HepG2 (cell line): Measurements from ENCODE around the gene RGS8. TPM values are rescaled to one million over a fixed set of nuclear protein-coding genes. Genes with fewer than 3 reads are reported as not detected.

Source experiments
- ATAC-seq: fragments of 200-7000 bp; cut with Tn5 transposase; 3 replicates; pipeline ENCODE4 v1.9.1; 2020; ENCODE audit warnings: mild to moderate bottlenecking, moderate library complexity
- BruUV-seq: library from RNA; stranded (reverse); fragments of 400-500 nt; replicated peaks from 2 replicates; lab custom pipeline; 2021; lab: Mats Ljungman, UMichigan
- CTCF ChIA-PET: fragments of 300-600 bp; formaldehyde crosslinking; extraction: SDS; loops from one replicate; lab custom pipeline; 2021; ENCODE audit warnings: low total read pairs, inconsistent platforms, low intra/inter-chr PET ratio; lab: Yijun Ruan, JAX
- POLR2A ChIA-PET: fragments of 350-600 bp; sonication (Branson Sonifier 250); formaldehyde crosslinking; loops from one replicate; lab custom pipeline; 2020; ENCODE audit warnings: antibody characterized with exemption, inconsistent platforms; lab: Yijun Ruan, JAX
- DNase-seq: peaks from one replicate; pipeline ENCODE4 v3.0.0-alpha.2; 2015; ENCODE audit warnings: low spot score
- FAIRE-seq: peaks from 3 replicates; lab custom pipeline; 2011; peaks lifted over from hg19 to GRCh38; lab: Jason Lieb, UNC
- H2AFZ ChIP-seq: one replicate; pipeline ENCODE4 v1.6.1; 2011; ENCODE audit warnings: low read length, inconsistent platforms
- H3K27ac ChIP-seq: fragments of 300-600 bp; 3 replicates; pipeline ENCODE4 v1.8.0; 2011; ENCODE audit warnings: mixed run types, mild to moderate bottlenecking, mixed read lengths, low read length, inconsistent platforms; ENCODE audit not compliant: insufficient read depth; ENCODE audit errors: extremely low read length
- H3K27me3 ChIP-seq, 2 experiments: fragments of 200-600 bp in 1 of 2; 2 replicates in 1 of 2; 3 replicates in 1 of 2; pipeline versions ENCODE4 v1.6.0 to v1.8.0; 2011; ENCODE audit warnings: low read length in 2 of 2, mild to moderate bottlenecking in 2 of 2, moderate library complexity in 2 of 2, inconsistent platforms in 1 of 2; ENCODE audit not compliant: insufficient read depth in 2 of 2, control insufficient read depth in 1 of 2
- H3K36me3 ChIP-seq, 2 experiments: fragments of 200-600 bp in 1 of 2; replicated peaks in 1 of 2; 2 replicates in 1 of 2; 3 replicates in 1 of 2; pipeline versions ENCODE4 v1.5.1 to v1.8.0; 2011; ENCODE audit warnings: low read length in 2 of 2, inconsistent platforms in 1 of 2; ENCODE audit not compliant: insufficient read depth in 2 of 2, control insufficient read depth in 1 of 2
- H3K4me1 ChIP-seq: 2 replicates; pipeline ENCODE4 v1.5.1; 2012; ENCODE audit warnings: low read length, inconsistent platforms; ENCODE audit not compliant: insufficient read depth
- H3K4me2 ChIP-seq: 2 replicates; pipeline ENCODE4 v1.6.0; 2011; ENCODE audit warnings: low read depth, low read length, inconsistent platforms
- H3K4me3 ChIP-seq, 3 experiments: fragments of 200-600 bp in 1 of 3; sonication (generic), shearing (Covaris generic) in 1 of 3; replicated peaks in 1 of 3; 2 replicates each; pipeline ENCODE4 v1.5.1; 2011 to 2016; ENCODE audit warnings: low read length in 3 of 3, inconsistent platforms in 2 of 3, low read depth in 2 of 3, mild to moderate bottlenecking in 2 of 3, control low read depth in 1 of 3, mixed read lengths in 1 of 3; ENCODE audit not compliant: insufficient read depth in 1 of 3
- H3K79me2 ChIP-seq: one replicate; pipeline ENCODE4 v1.6.1; 2011; ENCODE audit warnings: low read length, inconsistent platforms; ENCODE audit not compliant: insufficient read depth
- H3K9ac ChIP-seq: 2 replicates; pipeline ENCODE4 v1.6.0; 2011; ENCODE audit warnings: mild to moderate bottlenecking, low read depth, low read length, inconsistent platforms; ENCODE audit not compliant: insufficient read depth
- H3K9me3 ChIP-seq: 2 replicates; pipeline ENCODE4 v1.5.1; 2012; ENCODE audit warnings: mild to moderate bottlenecking, low read length
- H4K20me1 ChIP-seq: 2 replicates; pipeline ENCODE4 v1.6.0; 2011; ENCODE audit warnings: inconsistent platforms, mild to moderate bottlenecking, low read length, moderate library complexity; ENCODE audit not compliant: insufficient read depth
- HDAC1 ChIP-seq: sonication (generic); formaldehyde crosslinking; IDR thresholded peaks from 2 replicates; pipeline ENCODE4 v1.5.1; 2020; ENCODE audit warnings: mild to moderate bottlenecking, missing genetic modification reagents
- HOXD1 ChIP-seq: sonication (generic); formaldehyde crosslinking; IDR thresholded peaks from 2 replicates; pipeline ENCODE4 v1.5.0; 2020; ENCODE audit warnings: missing genetic modification reagents
- MYC ChIP-seq: sonication (generic); formaldehyde crosslinking; IDR thresholded peaks from 2 replicates; pipeline ENCODE4 v1.9.0; 2021; ENCODE audit warnings: missing genetic modification reagents, borderline replicate concordance
- RCOR2 ChIP-seq: IDR thresholded peaks from 2 replicates; pipeline ENCODE4 v1.6.1; 2016; ENCODE audit warnings: missing biosample characterization, missing genetic modification reagents
- XRCC5 ChIP-seq: fragments of 200-400 bp; formaldehyde crosslinking; optimal IDR thresholded peaks from 2 replicates; pipeline ENCODE3; 2017; ENCODE audit warnings: mild to moderate bottlenecking, low read length
- ZNF124 ChIP-seq: sonication (generic); formaldehyde crosslinking; IDR thresholded peaks from 2 replicates; pipeline ENCODE4 v1.4.0; 2020; ENCODE audit warnings: missing genetic modification reagents
- WGBS: methylation state at CpG from one replicate; pipeline ENCODE4 v1.1.6; 2017; ENCODE audit warnings: low lambda C conversion rate; 5-methylcytosine and 5-hydroxymethylcytosine counted together
- in situ Hi-C: cut with HindIII; loops from 2 replicates; pipeline ENCODE4 v1.10.0; 2017; ENCODE audit warnings: low pct_unique_long_range_greater_than_20kb; ENCODE audit not compliant: extremely low pct_ligation_motif_present
- intact Hi-C: fragments of 100-400 bp; cut with micrococcal nuclease; formaldehyde crosslinking; loops from one replicate; pipeline ENCODE4 v1.10.0; 2022; ENCODE audit not compliant: unreplicated experiment
- polyA plus RNA-seq, 8 experiments: library from polyadenylated mRNA; depleted of rRNA in 3 of 8; stranded (reverse) in 7 of 8; unstranded in 1 of 8; fragments of >200 nt; fragmentation: Illumina TruSeq in 4 of 8; extraction: Trizol in 4 of 8; gene quantifications; 2 replicates each; pipeline versions ENCODE4 v1.2.1 to v1.2.3, GENCODE V29; 2011 to 2016; ENCODE audit warnings: low read depth in 4 of 8, missing spikeins in 1 of 8, mixed read lengths in 1 of 8; ENCODE audit not compliant: insufficient read depth in 1 of 8
- total RNA-seq, 5 experiments: library from RNA; depleted of rRNA; stranded (reverse); fragments of >200 nt; fragmentation: Illumina TruSeq; extraction: Trizol; gene quantifications; 2 replicates each; pipeline ENCODE4 v1.2.3, GENCODE V29; 2016; ENCODE audit warnings: low read depth in 1 of 5
- TF ChIP-seq, protein P1 (sequence below): sonication (generic); formaldehyde crosslinking; IDR thresholded peaks from 2 replicates; pipeline ENCODE4 v1.9.0; 2021; ENCODE audit warnings: missing genetic modification reagents, mild to moderate bottlenecking, borderline replicate concordance
- TF ChIP-seq, protein P2 (sequence below): sonication (generic); formaldehyde crosslinking; IDR thresholded peaks from 2 replicates; pipeline ENCODE4 v1.4.0; 2020; ENCODE audit warnings: low read depth, mild to moderate bottlenecking, missing genetic modification reagents
- TF ChIP-seq, protein P3 (sequence below), 2 experiments: sonication (generic) in 1 of 2; formaldehyde crosslinking in 1 of 2; IDR thresholded peaks; 2 replicates each; pipeline versions ENCODE4 v1.4.0 to v1.6.1; 2016 to 2020; ENCODE audit warnings: borderline replicate concordance in 1 of 2, low read depth in 1 of 2, mild to moderate bottlenecking in 1 of 2, missing genetic modification reagents in 1 of 2

RGS8 gene
- total and polyA plus RNA-seq, 2 of the 13 experiments (the other 11 are each of a cell fraction or from before 2014, with no cell fraction given) = not detected

DNA sequence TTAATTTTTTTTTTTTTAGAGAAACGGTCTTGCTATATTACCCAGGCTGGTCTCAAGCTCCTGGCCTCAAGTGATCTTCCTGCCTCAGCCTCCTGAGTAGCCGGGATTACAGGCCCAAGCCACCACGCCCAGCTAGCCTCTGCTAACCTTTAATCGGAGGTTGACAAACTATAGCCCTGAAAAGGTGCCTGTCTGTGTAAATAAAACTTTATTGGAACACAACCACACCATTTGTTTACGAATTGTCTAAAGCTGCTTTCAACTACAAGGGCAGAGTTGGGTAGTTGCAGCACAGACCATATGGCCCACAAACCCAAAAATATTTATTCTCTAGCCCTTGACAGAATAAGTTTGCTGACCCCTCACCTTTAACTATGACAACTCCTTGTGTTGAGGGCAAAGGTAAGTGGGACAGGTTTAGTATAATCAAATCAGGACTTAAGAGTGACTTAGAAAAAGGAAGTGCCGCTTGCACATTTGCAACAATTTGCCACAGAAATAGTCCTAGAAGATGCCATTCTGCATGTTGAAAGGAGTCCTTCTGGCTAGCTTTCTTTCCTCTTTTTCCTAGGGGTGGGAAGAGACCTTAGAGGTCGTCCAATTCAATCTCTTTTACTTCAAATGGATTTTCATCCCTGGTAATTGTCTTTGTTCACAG, 16.4 kb downstream of the RGS8 start (continued):
- TF ChIP-seq, protein P1, sequence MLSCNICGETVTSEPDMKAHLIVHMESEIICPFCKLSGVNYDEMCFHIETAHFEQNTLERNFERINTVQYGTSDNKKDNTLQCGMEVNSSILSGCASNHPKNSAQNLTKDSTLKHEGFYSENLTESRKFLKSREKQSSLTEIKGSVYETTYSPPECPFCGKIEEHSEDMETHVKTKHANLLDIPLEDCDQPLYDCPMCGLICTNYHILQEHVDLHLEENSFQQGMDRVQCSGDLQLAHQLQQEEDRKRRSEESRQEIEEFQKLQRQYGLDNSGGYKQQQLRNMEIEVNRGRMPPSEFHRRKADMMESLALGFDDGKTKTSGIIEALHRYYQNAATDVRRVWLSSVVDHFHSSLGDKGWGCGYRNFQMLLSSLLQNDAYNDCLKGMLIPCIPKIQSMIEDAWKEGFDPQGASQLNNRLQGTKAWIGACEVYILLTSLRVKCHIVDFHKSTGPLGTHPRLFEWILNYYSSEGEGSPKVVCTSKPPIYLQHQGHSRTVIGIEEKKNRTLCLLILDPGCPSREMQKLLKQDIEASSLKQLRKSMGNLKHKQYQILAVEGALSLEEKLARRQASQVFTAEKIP = no peak
- TF ChIP-seq, all 625 proteins: peak for 1

DNA sequence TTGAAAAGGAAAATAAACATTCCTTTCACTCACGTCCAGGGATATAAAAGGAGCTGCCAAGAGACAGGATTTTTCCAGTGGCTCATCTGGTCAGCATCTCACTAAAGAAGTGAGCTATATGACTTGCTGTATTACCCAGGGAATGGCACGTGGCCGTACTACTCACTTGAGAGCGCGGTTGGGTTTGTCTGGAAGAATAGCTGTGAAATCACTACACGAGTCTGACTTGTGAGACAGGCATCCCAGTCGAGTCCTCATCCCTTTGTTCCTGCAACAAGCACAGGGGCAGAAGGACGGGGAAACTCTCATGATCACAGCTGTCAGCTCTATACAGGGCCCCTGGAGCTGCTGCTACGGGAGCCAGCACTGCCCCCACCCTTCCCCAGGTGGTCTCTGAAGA, 17.7 kb downstream of the RGS8 start:
- H3K27me3 ChIP-seq = peaks cover 2 to 34% of the 10 kb centered on the region in 2 experiments; a peak in 3 of 5 replicates
- H3K4me1 ChIP-seq = no peaks in the 10 kb centered on the region
- 29% methylated on average over 9 of the region's 9 CpGs for WGBS
- no peaks in the 10 kb centered on the region for H3K9me3 ChIP-seq
- in situ Hi-C loops = no loop called here
- H2AFZ ChIP-seq = no peak overlapping the region
- ATAC-seq = no peak
- FAIRE-seq = no peak
- intact Hi-C loops = no loop called here
- no peaks in the 10 kb centered on the region for H3K36me3 ChIP-seq
- H3K79me2 ChIP-seq = no peaks in the 10 kb centered on the region
- no peak overlapping the region for H3K4me2 ChIP-seq
- H4K20me1 ChIP-seq = no peaks in the 10 kb centered on the region
- POLR2A ChIA-PET = no interaction called here
- BruUV-seq = no TSS peak
- CTCF ChIA-PET = no interaction called here
- no peak overlapping the region for H3K4me3 ChIP-seq
- H3K27ac ChIP-seq = no peak overlapping the region
- no peak for DNase-seq
- TF ChIP-seq MYC (CRISPR knock-in tag) = no peak
- TF ChIP-seq HOXD1 = no peak
- TF ChIP-seq, protein P2, sequence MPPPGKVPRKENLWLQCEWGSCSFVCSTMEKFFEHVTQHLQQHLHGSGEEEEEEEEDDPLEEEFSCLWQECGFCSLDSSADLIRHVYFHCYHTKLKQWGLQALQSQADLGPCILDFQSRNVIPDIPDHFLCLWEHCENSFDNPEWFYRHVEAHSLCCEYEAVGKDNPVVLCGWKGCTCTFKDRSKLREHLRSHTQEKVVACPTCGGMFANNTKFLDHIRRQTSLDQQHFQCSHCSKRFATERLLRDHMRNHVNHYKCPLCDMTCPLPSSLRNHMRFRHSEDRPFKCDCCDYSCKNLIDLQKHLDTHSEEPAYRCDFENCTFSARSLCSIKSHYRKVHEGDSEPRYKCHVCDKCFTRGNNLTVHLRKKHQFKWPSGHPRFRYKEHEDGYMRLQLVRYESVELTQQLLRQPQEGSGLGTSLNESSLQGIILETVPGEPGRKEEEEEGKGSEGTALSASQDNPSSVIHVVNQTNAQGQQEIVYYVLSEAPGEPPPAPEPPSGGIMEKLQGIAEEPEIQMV (CRISPR knock-in tag) = no peak
- TF ChIP-seq, protein P3, sequence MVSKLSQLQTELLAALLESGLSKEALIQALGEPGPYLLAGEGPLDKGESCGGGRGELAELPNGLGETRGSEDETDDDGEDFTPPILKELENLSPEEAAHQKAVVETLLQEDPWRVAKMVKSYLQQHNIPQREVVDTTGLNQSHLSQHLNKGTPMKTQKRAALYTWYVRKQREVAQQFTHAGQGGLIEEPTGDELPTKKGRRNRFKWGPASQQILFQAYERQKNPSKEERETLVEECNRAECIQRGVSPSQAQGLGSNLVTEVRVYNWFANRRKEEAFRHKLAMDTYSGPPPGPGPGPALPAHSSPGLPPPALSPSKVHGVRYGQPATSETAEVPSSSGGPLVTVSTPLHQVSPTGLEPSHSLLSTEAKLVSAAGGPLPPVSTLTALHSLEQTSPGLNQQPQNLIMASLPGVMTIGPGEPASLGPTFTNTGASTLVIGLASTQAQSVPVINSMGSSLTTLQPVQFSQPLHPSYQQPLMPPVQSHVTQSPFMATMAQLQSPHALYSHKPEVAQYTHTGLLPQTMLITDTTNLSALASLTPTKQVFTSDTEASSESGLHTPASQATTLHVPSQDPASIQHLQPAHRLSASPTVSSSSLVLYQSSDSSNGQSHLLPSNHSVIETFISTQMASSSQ (IDR thresholded peaks at IDR 0.05; ENCODE audit: low read depth) = no peak
- TF ChIP-seq, protein P3 (CRISPR knock-in tag; IDR thresholded peaks at IDR 0.05; ENCODE audit: borderline replicate concordance) = no peak
- TF ChIP-seq RCOR2 (CRISPR knock-in tag) = no peak
- no peak for TF ChIP-seq XRCC5
- no peak for TF ChIP-seq HDAC1
- no peak for TF ChIP-seq ZNF124
- no peak overlapping the region for H3K9ac ChIP-seq
